Parathyroid adenoma (tissue), 2 donors: Measurements from ENCODE around the gene SEMA6B.

ENCODE experiments used
- H2AFZ ChIP-seq: fragments of 300-600 bp; sonication (generic); one replicate; pipeline ENCODE4 v1.7.0; 2017; ENCODE audit warnings: antibody characterized with exemption, mild to moderate bottlenecking
- H3K27ac ChIP-seq: fragments of 300-600 bp; sonication (generic); one replicate; pipeline ENCODE4 v1.7.0; 2017
- H3K27me3 ChIP-seq: fragments of 300-600 bp; sonication (generic); one replicate; pipeline ENCODE4 v1.7.0; 2017; ENCODE audit warnings: low read length; ENCODE audit not compliant: control insufficient read depth, insufficient read depth
- H3K36me3 ChIP-seq: fragments of 300-600 bp; sonication (generic); one replicate; pipeline ENCODE4 v1.7.0; 2017; ENCODE audit warnings: low read length; ENCODE audit not compliant: control insufficient read depth, insufficient read depth
- H3K4me1 ChIP-seq: fragments of 300-600 bp; sonication (generic); one replicate; pipeline ENCODE4 v1.7.0; 2017; ENCODE audit warnings: control low read depth
- H3K4me2 ChIP-seq: fragments of 300-600 bp; sonication (generic); one replicate; pipeline ENCODE4 v1.7.0; 2017; ENCODE audit warnings: low read length
- H3K4me3 ChIP-seq: fragments of 300-600 bp; sonication (generic); one replicate; pipeline ENCODE4 v1.7.0; 2017; ENCODE audit warnings: low read depth, low read length
- H3K79me2 ChIP-seq: fragments of 300-600 bp; sonication (generic); one replicate; pipeline ENCODE4 v1.7.0; 2017; ENCODE audit warnings: control low read depth
- H3K9ac ChIP-seq: fragments of 300-600 bp; sonication (generic); one replicate; pipeline ENCODE4 v1.7.0; 2017; ENCODE audit warnings: mild to moderate bottlenecking
- H3K9me3 ChIP-seq: fragments of 300-600 bp; sonication (generic); one replicate; pipeline ENCODE4 v1.7.0; 2017; ENCODE audit warnings: low read length; ENCODE audit not compliant: control insufficient read depth
- TF ChIP-seq, protein P1 (sequence below): fragments of 300-600 bp; sonication (generic); IDR thresholded peaks from one replicate; pipeline ENCODE4 v1.7.0; 2017; ENCODE audit warnings: antibody characterized with exemption, mild to moderate bottlenecking
- donor health status: primary hyperparathyroidism.

Gene SEMA6B

DNA sequence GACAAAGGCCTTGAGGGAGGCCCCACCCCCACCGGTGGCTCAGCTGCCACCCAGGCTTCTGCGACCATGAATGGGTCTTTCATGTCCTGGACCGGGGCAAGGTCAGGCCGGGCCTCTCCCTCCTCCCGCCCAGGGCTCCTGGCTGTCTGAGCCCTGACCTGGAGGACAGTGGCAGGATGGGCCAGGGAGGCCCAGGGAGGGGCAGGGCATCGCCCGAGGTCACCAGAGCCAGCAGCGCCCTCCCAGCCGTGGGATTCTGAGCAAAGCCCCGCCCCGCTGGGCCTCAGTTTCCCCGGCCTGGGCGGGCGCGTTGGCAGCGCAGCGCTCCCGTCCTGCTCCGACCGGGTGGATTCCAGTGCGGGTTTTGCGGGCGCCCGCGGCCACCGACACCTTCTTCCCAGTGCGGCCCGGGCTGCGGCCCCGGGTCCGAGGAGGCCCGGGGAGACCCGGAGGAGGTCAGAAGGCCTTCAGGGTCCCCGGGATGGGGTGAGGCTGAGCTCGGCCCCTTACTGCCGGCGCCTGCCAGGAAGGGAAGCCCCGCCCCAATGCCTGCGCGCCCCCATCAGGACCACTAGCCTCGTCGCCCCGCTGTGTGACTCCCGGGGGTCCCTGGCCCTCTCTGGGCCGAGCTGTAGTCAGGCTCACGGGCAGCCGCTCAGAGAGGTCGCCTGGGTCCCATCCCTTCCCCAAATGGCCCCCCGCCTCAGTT lies 24.6 kb upstream of the SEMA6B start:
- Histone ChIP-seq H3K4me2 (peak overlapping the region; percentile 80), H3K27me3 (no peaks in the 10 kb centered on the region), H3K9ac (no peak overlapping the region), H3K79me2 (no peaks in the 10 kb centered on the region), H3K36me3 (no peaks in the 10 kb centered on the region), H3K4me3 (peak overlapping the region; percentile 63), H3K27ac (no peak overlapping the region), H2AFZ (peak overlapping the region; percentile 65), H3K9me3 (no peaks in the 10 kb centered on the region), H3K4me1 (peaks cover 1% of the 10 kb centered on the region)
- TF ChIP-seq, protein P1, sequence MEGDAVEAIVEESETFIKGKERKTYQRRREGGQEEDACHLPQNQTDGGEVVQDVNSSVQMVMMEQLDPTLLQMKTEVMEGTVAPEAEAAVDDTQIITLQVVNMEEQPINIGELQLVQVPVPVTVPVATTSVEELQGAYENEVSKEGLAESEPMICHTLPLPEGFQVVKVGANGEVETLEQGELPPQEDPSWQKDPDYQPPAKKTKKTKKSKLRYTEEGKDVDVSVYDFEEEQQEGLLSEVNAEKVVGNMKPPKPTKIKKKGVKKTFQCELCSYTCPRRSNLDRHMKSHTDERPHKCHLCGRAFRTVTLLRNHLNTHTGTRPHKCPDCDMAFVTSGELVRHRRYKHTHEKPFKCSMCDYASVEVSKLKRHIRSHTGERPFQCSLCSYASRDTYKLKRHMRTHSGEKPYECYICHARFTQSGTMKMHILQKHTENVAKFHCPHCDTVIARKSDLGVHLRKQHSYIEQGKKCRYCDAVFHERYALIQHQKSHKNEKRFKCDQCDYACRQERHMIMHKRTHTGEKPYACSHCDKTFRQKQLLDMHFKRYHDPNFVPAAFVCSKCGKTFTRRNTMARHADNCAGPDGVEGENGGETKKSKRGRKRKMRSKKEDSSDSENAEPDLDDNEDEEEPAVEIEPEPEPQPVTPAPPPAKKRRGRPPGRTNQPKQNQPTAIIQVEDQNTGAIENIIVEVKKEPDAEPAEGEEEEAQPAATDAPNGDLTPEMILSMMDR = no peak

DNA sequence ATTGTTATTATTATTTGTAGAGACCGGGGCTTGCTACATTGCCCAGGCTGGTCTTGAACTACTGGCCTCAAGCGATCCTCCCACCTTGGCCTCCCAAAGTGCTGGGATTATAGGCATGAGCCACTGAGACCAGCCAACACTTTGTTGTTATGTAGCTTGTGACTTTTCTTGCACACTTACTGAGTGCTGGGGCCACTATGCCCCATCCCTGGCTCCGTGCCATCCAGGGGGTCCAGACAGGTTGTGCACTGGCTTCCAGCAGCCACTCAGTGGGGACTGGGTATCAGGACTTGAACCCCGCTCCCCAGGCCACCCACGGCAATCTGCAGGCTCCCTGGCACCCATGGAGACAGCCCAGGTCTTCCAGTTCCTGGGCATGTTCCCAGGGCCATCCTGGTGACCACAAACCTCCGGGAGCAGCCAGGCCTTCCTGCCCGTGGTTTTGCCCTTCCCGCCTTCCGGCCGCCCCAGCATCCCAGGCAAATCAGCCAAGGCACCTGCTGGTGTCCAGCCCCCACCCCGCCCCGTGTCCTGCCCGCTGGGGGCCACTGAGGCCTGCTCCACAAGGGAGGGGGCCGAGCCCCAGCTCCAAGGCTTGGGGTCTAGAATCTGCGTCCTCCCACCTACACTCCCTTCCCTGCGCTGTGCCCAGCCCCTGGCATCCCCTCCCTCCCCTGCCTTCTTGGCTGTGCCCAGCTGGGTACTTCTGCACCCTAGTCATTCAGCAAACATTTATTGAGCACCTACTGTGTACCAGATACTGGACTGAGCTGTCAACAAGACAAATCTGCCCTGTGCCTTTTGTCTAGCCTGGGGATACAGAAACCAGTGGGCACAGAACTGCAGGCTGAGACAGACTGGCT lies 23.7 kb upstream of the SEMA6B start:
- H2AFZ ChIP-seq = no peak overlapping the region
- H3K9ac ChIP-seq = no peak overlapping the region
- no peaks in the 10 kb centered on the region for H3K9me3 ChIP-seq
- no peak overlapping the region for H3K4me3 ChIP-seq
- H3K4me2 ChIP-seq = no peak overlapping the region
- H3K79me2 ChIP-seq = no peaks in the 10 kb centered on the region
- no peak overlapping the region for H3K27ac ChIP-seq
- no peaks in the 10 kb centered on the region for H3K36me3 ChIP-seq
- H3K4me1 ChIP-seq = peaks cover 4% of the 10 kb centered on the region
- TF ChIP-seq, protein P1 = no peak
- H3K27me3 ChIP-seq = no peaks in the 10 kb centered on the region

DNA sequence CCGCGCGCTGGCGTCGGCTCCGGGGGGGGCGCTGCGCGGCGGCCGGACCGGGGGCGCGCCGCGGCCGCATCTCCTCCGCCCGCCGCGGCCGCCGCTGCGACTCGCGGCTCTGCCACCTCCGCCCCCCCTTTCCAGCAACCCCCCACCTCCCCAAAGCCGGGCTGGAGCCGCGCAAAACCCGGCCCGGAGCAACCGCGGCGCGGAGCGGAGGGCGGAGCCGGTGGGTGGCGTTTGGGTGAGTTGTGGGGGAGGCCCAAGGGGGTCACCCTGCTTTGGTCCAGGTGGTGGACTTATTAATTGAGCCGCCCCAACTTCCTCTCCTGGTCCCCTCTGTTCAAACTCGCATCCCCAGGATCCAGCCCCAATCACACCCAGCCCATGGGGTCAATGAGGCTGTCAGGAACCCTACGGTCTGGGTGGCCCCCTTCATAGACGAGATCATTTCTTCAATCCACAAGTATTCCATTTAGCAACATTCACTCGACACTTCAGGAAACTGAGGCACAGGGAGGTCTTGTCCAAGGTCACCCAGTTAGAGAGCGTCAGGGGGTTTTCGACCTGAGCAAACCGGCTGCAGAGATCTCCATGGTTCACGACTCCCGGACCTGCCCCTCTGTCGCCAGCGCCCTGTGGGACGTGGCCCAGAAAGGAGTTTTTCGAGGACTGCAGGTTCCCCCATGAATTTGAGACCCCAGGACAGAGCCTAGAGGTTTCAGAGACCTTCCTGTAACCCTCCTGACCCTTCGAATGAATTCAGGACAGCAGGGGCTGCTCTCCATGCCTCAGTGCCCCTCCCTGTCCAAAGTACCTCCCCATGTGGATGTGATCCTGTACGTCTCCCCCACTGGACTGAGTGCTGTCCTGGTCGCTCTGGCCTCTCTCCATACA lies 22.4 kb upstream of the SEMA6B start:
- H3K4me1 ChIP-seq = peaks cover 4% of the 10 kb centered on the region
- H3K27me3 ChIP-seq = no peaks in the 10 kb centered on the region
- H2AFZ ChIP-seq = no peak overlapping the region
- H3K9ac ChIP-seq = no peak overlapping the region
- H3K9me3 ChIP-seq = no peaks in the 10 kb centered on the region
- no peak overlapping the region for H3K27ac ChIP-seq
- TF ChIP-seq, protein P1 = no peak
- H3K4me2 ChIP-seq = no peak overlapping the region
- no peak overlapping the region for H3K4me3 ChIP-seq
- no peaks in the 10 kb centered on the region for H3K79me2 ChIP-seq
- H3K36me3 ChIP-seq = no peaks in the 10 kb centered on the region

DNA sequence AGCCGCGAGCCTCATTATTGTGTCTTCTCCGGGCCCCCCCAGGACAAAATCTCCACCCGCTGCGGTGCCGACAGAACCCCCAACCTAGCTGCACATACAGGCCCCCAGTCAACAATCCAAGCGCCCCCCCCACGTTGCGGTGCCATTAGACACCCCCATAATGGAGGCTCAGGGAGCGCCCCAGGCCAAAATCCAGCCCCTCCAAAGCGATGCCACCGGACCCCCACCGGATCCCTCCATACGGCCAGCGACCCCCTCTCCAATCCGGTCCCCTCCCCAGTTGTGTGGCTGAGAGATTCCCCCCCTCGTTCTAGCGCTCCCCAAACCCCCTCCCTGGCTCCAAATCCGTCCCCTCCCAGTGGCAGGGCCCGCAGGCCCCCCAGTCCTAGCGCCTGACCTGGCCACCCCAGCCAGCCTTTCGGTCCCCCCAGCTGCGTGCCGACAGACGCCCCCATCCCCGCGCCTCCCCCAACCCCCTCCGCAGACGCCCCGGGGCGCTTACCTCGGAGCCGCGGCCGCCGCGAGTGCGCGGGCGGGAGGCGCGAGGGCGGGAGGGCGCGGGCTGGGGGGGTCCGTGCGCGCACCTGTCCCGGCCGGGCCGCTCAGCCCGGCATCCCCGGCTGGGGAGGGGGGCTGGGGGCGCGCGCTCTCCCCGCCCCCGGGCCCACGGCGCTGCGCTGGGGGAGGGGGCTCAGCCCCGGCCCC lies 21.6 kb upstream of the SEMA6B start:
- H3K79me2 ChIP-seq = peaks cover 1% of the 10 kb centered on the region
- no peak overlapping the region for H3K27ac ChIP-seq
- peaks cover 4% of the 10 kb centered on the region for H3K4me1 ChIP-seq
- peak overlapping the region; percentile 74 for H3K4me2 ChIP-seq
- no peaks in the 10 kb centered on the region for H3K9me3 ChIP-seq
- H2AFZ ChIP-seq = peak overlapping the region; percentile 50
- no peak overlapping the region for H3K9ac ChIP-seq
- TF ChIP-seq, protein P1 = no peak
- peak overlapping the region; percentile 53 for H3K4me3 ChIP-seq
- H3K27me3 ChIP-seq = no peaks in the 10 kb centered on the region
- no peaks in the 10 kb centered on the region for H3K36me3 ChIP-seq
